Raji (cell line): ENCODE measurements around the gene FBXO2.

Source experiments
- POLR2A ChIP-seq: IDR thresholded peaks from 2 replicates; pipeline ENCODE4 v1.6.1; 2011; ENCODE audit warnings: low read depth, low read length, control low read depth; ENCODE audit not compliant: insufficient read depth

Gene FBXO2

GRCh38 chr1:11649624-11650330 is 4.5 kb downstream of the FBXO2 start:
- TF ChIP-seq POLR2A = no peak

- TF ChIP-seq POLR2A = no peak
These were observed 5.0 kb downstream of the FBXO2 start for GRCh38 chr1:11649237-11649623.

GRCh38 chr1:11648732-11649158 is 5.5 kb downstream of the FBXO2 start:
- no peak for TF ChIP-seq POLR2A

GRCh38 chr1:11648039-11648438 is 6.2 kb downstream of the FBXO2 start:
- TF ChIP-seq POLR2A = no peak

- no peak for TF ChIP-seq POLR2A
These were observed 6.9 kb downstream of the FBXO2 start for GRCh38 chr1:11647333-11647732.

- TF ChIP-seq POLR2A = no peak
These were observed 7.9 kb downstream of the FBXO2 start for GRCh38 chr1:11646317-11646716.

- TF ChIP-seq POLR2A = no peak
These were observed 8.5 kb downstream of the FBXO2 start for GRCh38 chr1:11645670-11646265.

- no peak for TF ChIP-seq POLR2A
These were observed 9.0 kb downstream of the FBXO2 start for GRCh38 chr1:11645270-11645669.

- no peak for TF ChIP-seq POLR2A
These were observed 10.4 kb downstream of the FBXO2 start for GRCh38 chr1:11643782-11644181.

- no peak for TF ChIP-seq POLR2A
These were observed 12.4 kb downstream of the FBXO2 start for GRCh38 chr1:11641776-11642305.

- no peak for TF ChIP-seq POLR2A
These were observed 13.3 kb downstream of the FBXO2 start for GRCh38 chr1:11640944-11641343.

- no peak for TF ChIP-seq POLR2A
These were observed 14.1 kb downstream of the FBXO2 start for GRCh38 chr1:11640101-11640500.

- no peak for TF ChIP-seq POLR2A
These were observed 14.9 kb downstream of the FBXO2 start for GRCh38 chr1:11639372-11639771.

GRCh38 chr1:11638121-11638520 is 16.1 kb downstream of the FBXO2 start:
- TF ChIP-seq POLR2A = no peak

GRCh38 chr1:11634365-11635192 is 19.6 kb downstream of the FBXO2 start:
- TF ChIP-seq POLR2A = no peak
